GM12874 (cell line): Measurements from ENCODE around the gene CAPZA3.

Source experiments
- TF ChIP-seq, protein P1 (sequence below): IDR thresholded peaks from 2 replicates; pipeline ENCODE4 v1.5.1; 2011; ENCODE audit warnings: low read depth, mild to moderate bottlenecking, control low read depth, low read length, moderate library complexity; ENCODE audit not compliant: insufficient read depth

Gene CAPZA3

DNA sequence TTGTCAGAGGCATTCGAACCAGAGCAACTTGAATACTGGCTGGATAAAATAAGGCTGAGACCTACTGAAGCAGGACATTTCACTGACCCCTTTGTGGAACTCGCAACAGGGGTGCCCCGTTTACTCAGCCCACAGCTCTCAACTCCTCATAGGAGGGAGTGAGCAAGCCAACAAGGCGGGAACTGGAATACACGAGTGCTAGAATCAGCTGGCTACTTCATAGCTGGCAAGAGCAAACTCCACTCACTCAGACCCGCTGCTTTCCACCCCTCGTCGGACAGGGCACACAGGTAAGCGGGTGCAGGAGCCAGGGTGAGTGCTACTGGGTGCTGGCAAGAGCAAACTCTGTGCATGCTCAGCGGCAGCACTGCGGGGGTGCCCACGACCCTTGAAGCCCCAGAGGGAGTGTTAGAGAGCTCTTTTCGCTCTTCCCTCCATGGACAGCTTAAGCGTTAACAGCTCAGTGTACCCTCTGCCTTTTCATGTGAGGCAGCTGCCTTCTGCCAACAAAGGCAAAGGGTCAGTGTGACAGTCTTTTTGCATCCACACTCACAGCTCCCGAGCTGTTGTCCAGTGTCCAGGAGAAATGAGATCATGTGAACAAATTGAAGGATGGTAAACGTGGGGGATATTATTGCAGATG, 15.7 kb downstream of the CAPZA3 start:
- TF ChIP-seq, protein P1, sequence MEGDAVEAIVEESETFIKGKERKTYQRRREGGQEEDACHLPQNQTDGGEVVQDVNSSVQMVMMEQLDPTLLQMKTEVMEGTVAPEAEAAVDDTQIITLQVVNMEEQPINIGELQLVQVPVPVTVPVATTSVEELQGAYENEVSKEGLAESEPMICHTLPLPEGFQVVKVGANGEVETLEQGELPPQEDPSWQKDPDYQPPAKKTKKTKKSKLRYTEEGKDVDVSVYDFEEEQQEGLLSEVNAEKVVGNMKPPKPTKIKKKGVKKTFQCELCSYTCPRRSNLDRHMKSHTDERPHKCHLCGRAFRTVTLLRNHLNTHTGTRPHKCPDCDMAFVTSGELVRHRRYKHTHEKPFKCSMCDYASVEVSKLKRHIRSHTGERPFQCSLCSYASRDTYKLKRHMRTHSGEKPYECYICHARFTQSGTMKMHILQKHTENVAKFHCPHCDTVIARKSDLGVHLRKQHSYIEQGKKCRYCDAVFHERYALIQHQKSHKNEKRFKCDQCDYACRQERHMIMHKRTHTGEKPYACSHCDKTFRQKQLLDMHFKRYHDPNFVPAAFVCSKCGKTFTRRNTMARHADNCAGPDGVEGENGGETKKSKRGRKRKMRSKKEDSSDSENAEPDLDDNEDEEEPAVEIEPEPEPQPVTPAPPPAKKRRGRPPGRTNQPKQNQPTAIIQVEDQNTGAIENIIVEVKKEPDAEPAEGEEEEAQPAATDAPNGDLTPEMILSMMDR = no peak

DNA sequence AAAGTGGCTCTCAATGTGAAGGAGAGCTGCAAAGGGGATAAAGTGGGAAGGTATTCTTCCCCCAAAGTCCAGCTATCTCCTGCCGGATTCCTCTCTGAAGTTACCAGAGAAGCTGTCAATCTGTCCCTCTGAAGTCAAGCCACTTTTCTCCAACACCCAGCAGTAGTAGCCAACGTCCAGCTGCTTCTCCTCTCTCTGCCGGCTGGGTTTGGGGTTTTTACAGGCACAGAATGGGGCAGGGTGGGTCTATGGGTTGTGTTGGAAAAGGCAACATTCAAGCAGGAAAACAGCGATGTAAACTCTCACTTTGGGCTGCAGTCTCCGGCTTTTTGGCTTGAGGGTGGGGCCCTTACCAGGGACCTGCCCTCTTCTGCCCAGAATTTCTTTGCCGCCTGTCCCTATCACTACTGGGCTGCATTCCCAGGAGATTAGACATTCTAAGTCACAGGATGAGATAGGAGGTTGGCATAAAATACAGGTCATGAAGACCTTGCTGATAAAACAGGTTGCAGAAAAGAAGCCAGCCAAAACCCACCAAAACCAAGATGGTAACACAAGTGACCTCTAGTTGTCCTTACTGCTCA, 16.3 kb downstream of the CAPZA3 start:
- TF ChIP-seq, protein P1 = no peak

DNA sequence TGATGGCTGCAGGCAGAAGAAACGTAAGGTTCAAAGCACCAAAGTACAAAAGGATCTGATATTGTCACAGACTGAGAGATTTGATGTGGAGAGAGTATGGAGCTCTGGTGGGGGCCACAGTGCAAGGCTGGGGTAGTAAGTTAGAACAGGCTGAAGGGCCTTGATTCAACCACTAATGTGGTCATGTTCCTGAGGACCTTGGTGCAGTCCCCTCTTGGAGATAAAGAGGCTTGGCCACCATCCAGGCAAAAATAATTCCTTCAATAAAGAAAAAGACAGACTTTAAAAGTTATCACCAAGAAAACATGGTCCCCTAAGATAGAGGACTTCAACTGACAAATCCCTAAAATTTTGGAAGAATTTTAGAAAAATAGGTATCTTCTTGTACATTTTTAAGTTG, 17.4 kb downstream of the CAPZA3 start:
- TF ChIP-seq, protein P1 = no peak

DNA sequence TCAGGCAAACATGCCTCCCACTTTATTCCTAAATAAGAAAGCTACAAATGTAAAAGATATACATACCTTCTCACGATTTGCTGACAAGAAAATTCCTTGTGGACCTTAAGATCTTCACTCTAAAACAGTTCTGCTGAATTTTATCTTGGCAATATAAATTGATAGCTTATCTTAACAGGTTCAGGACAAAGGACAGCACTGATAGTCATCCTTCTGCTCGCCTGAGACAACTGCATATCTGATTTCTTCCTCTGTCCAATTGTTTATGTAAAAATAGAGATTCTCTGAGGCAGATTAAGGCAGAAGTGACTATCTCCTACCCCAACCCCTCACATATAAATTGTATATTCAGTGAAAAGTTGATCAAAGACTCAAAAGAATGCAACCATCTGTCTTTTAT, 44.9 kb downstream of the CAPZA3 start:
- TF ChIP-seq, protein P1 = no peak
